HG03460 (cell line): ENCODE measurements around the gene COX19.

Experiments used
- ATAC-seq: cut with Tn5 transposase; IDR thresholded peaks from one replicate; pipeline ENCODE4 v1.9.1; 2021; ENCODE audit not compliant: unreplicated experiment

COX19 gene

GRCh38 chr7:979151-979550, 3.8 kb upstream of the COX19 start:
- ATAC-seq: no peak

- no peak for ATAC-seq
These were observed 3.2 kb upstream of the COX19 start for GRCh38 chr7:978416-979091.

- ATAC-seq: no peak
These were observed 2.6 kb upstream of the COX19 start for GRCh38 chr7:978049-978346.

GRCh38 chr7:977326-978048, 2.1 kb upstream of the COX19 start:
- ATAC-seq: peak; percentile 40

- no peak for ATAC-seq
These were observed 1.6 kb upstream of the COX19 start for GRCh38 chr7:976901-977325.

- no peak for ATAC-seq
These were observed 539 bp upstream of the COX19 start for GRCh38 chr7:975702-976473.

GRCh38 chr7:974172-974571, 1.2 kb downstream of the COX19 start:
- no peak for ATAC-seq

- no peak for ATAC-seq
These were observed 2.0 kb downstream of the COX19 start for GRCh38 chr7:973312-973711.

- no peak for ATAC-seq
These were observed 2.6 kb downstream of the COX19 start for GRCh38 chr7:972676-973309.

GRCh38 chr7:972110-972509, 3.2 kb downstream of the COX19 start:
- no peak for ATAC-seq

GRCh38 chr7:970744-971143, 4.6 kb downstream of the COX19 start:
- no peak for ATAC-seq

- no peak for ATAC-seq
These were observed 5.9 kb downstream of the COX19 start for GRCh38 chr7:969403-969802.

GRCh38 chr7:968205-969105, 6.9 kb downstream of the COX19 start:
- no peak for ATAC-seq

GRCh38 chr7:967361-968082, 7.8 kb downstream of the COX19 start:
- ATAC-seq: no peak

- no peak for ATAC-seq
These were observed 8.9 kb downstream of the COX19 start for GRCh38 chr7:966291-967069.

- no peak for ATAC-seq
These were observed 10.7 kb downstream of the COX19 start for GRCh38 chr7:964401-965231.

- no peak for ATAC-seq
These were observed 11.9 kb downstream of the COX19 start for GRCh38 chr7:963236-964078.
